Thyroid gland (tissue), 4 donors: Measurements from ENCODE around the gene CCNE1.

ENCODE experiments used
- POLR2A ChIP-seq, 2 donors: fragments of 450-650 bp; IDR thresholded peaks; one replicate each; pipeline ENCODE4 v1.6.1; 2017; ENCODE audit warnings: antibody characterized with exemption in 2 of 2, mild to moderate bottlenecking in 2 of 2, moderate library complexity in 1 of 2
- TF ChIP-seq, protein P1 (sequence below), 6 experiments: fragments of 200-600 bp in 3 of 6; fragments of 450-650 bp in 3 of 6; sonication (generic) in 3 of 6; IDR thresholded peaks; one replicate each; pipeline ENCODE4 v1.5.1; 2016 to 2019; ENCODE audit warnings: antibody characterized with exemption in 6 of 6, mild to moderate bottlenecking in 2 of 6, inconsistent platforms in 1 of 6, moderate library complexity in 1 of 6

DNA sequence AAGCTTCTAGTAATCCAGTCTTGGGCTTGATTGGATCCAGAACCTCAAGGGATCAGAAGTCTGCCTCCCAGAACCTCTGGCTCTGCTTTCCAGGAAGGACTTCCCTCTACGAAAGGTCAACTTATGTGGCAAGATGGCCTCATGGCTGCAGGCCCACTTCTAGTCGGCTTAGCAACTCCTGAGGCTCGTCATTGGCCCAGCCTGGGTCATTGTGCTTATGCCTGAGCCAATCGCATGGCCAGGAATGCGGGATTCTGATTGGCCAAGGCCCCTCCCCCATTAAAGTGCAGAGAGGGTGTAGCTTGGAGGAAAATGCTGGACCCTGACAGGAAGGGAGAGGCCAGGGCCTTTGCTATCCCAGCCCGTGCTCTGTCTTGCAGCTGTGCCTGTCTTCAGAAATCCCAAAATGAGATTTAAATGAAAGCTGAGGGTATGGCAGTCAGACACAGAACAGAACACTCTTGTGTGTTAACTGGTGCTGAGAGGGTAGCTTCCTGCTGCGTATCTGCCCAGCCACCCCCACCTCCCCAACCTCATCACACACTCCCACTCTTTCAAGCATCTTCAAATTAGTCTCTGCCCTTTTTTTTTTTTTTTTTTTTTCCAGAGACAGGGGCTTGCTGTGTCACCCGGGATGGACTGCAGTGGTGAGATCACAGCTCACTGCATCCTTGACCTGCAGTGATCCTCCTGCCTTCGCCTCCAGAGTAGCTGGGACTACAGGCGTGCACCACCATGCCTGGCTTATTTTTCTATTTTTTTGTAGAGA is 5.5 kb upstream of the CCNE1 start:
- TF ChIP-seq, protein P1, sequence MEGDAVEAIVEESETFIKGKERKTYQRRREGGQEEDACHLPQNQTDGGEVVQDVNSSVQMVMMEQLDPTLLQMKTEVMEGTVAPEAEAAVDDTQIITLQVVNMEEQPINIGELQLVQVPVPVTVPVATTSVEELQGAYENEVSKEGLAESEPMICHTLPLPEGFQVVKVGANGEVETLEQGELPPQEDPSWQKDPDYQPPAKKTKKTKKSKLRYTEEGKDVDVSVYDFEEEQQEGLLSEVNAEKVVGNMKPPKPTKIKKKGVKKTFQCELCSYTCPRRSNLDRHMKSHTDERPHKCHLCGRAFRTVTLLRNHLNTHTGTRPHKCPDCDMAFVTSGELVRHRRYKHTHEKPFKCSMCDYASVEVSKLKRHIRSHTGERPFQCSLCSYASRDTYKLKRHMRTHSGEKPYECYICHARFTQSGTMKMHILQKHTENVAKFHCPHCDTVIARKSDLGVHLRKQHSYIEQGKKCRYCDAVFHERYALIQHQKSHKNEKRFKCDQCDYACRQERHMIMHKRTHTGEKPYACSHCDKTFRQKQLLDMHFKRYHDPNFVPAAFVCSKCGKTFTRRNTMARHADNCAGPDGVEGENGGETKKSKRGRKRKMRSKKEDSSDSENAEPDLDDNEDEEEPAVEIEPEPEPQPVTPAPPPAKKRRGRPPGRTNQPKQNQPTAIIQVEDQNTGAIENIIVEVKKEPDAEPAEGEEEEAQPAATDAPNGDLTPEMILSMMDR (IDR thresholded peaks at IDR 0.05): no peak
- no peak for TF ChIP-seq POLR2A (IDR thresholded peaks at IDR 0.05)
